Measurements from ENCODE around the gene BRPF1. TPM values are rescaled to one million over a fixed set of nuclear protein-coding genes. Genes with fewer than 3 reads are reported as not detected.

BRPF1 gene
- total and polyA plus RNA-seq, 2 experiments from 2014 or later: 8.0 to 24.7 TPM

DNA sequence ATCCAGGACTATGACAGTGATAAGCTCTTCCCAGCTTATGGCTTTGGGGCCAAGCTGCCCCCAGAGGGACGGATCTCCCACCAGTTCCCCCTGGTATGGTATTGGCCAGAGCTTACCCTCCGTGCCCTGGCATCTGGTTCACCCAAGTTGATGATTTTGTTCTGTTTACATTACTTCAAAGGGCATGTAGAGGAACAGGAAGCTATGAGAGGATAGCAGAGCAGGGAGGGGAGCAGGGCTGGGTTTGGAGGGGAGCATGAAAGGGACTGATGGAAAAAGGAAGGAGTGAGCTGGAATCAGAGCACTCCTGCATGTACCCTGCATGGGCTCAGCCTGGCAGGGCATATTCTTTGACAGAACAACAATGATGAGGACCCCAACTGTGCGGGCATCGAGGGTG, 13.4 kb upstream of the BRPF1 start:
- DNase-seq (ENCODE audit: low spot score): no peak

More for the DNA sequence above, 13.4 kb upstream of the BRPF1 start:
- Histone ChIP-seq H3K27ac (ENCODE audit: low read depth) (no peak overlapping the region), H4K20me1 (replicated peaks; ENCODE audit: insufficient read depth) (no peaks in the 10 kb centered on the region), H3K4me2 (no peak overlapping the region), H3F3A (replicated peaks; ENCODE audit: low read depth) (no peaks in the 10 kb centered on the region), H3K79me2 (replicated peaks; ENCODE audit: insufficient read depth) (no peaks in the 10 kb centered on the region), H3K4me1 (ENCODE audit: insufficient read depth) (no peaks in the 10 kb centered on the region), H2AFZ (no peak overlapping the region), H3K27me3 (ENCODE audit: insufficient read depth) (no peaks in the 10 kb centered on the region), H3K36me3 (ENCODE audit: insufficient read depth) (no peaks in the 10 kb centered on the region), H3K9me2 (ENCODE audit: insufficient read depth) (no peaks in the 10 kb centered on the region), H3K4me3 (no peak overlapping the region)
- peaks cover 5% of the 10 kb centered on the region; the same call in 2 of the 3 replicates for H3K4me1 Mint-ChIP-seq
- H3K4me3 Mint-ChIP-seq: no peak overlapping the region
- peaks cover 3% of the 10 kb centered on the region for H3K27me3 Mint-ChIP-seq (ENCODE audit: insufficient read depth, low read depth, poor library complexity)
- ATAC-seq: no peak
- no peaks in the 10 kb centered on the region for H3K36me3 Mint-ChIP-seq (ENCODE audit: low read depth)
- TF ChIP-seq JUNB (IDR thresholded peaks at IDR 0.05; ENCODE audit: unreplicated experiment) (no peak), ZNF114 (CRISPR knock-in tag; IDR thresholded peaks at IDR 0.05) (no peak), POLR2AphosphoS5 (IDR thresholded peaks at IDR 0.05; ENCODE audit: low read depth) (no peak), EZH2 (IDR thresholded peaks at IDR 0.05; ENCODE audit: low read depth, unreplicated experiment) (no peak), REST (IDR thresholded peaks at IDR 0.05; ENCODE audit: unreplicated experiment) (no peak), ZNF331 (CRISPR knock-in tag; IDR thresholded peaks at IDR 0.05; ENCODE audit: low read depth) (no peak), ETS1 (IDR thresholded peaks at IDR 0.05) (no peak), NANOG (IDR thresholded peaks at IDR 0.05; ENCODE audit: borderline replicate concordance) (no peak), EZH2phosphoT487 (IDR thresholded peaks at IDR 0.05; ENCODE audit: unreplicated experiment) (no peak), STAT1 (IDR thresholded peaks at IDR 0.05; ENCODE audit: unreplicated experiment) (no peak), CREB1 (CRISPR knock-in tag; IDR thresholded peaks at IDR 0.05; ENCODE audit: low read depth) (no peak)
- TF ChIP-seq, protein P1, sequence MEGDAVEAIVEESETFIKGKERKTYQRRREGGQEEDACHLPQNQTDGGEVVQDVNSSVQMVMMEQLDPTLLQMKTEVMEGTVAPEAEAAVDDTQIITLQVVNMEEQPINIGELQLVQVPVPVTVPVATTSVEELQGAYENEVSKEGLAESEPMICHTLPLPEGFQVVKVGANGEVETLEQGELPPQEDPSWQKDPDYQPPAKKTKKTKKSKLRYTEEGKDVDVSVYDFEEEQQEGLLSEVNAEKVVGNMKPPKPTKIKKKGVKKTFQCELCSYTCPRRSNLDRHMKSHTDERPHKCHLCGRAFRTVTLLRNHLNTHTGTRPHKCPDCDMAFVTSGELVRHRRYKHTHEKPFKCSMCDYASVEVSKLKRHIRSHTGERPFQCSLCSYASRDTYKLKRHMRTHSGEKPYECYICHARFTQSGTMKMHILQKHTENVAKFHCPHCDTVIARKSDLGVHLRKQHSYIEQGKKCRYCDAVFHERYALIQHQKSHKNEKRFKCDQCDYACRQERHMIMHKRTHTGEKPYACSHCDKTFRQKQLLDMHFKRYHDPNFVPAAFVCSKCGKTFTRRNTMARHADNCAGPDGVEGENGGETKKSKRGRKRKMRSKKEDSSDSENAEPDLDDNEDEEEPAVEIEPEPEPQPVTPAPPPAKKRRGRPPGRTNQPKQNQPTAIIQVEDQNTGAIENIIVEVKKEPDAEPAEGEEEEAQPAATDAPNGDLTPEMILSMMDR (conservative IDR thresholded peaks at IDR 0.05; ENCODE audit: low read depth in 2 of 2): no peak
- TF ChIP-seq, protein P2, sequence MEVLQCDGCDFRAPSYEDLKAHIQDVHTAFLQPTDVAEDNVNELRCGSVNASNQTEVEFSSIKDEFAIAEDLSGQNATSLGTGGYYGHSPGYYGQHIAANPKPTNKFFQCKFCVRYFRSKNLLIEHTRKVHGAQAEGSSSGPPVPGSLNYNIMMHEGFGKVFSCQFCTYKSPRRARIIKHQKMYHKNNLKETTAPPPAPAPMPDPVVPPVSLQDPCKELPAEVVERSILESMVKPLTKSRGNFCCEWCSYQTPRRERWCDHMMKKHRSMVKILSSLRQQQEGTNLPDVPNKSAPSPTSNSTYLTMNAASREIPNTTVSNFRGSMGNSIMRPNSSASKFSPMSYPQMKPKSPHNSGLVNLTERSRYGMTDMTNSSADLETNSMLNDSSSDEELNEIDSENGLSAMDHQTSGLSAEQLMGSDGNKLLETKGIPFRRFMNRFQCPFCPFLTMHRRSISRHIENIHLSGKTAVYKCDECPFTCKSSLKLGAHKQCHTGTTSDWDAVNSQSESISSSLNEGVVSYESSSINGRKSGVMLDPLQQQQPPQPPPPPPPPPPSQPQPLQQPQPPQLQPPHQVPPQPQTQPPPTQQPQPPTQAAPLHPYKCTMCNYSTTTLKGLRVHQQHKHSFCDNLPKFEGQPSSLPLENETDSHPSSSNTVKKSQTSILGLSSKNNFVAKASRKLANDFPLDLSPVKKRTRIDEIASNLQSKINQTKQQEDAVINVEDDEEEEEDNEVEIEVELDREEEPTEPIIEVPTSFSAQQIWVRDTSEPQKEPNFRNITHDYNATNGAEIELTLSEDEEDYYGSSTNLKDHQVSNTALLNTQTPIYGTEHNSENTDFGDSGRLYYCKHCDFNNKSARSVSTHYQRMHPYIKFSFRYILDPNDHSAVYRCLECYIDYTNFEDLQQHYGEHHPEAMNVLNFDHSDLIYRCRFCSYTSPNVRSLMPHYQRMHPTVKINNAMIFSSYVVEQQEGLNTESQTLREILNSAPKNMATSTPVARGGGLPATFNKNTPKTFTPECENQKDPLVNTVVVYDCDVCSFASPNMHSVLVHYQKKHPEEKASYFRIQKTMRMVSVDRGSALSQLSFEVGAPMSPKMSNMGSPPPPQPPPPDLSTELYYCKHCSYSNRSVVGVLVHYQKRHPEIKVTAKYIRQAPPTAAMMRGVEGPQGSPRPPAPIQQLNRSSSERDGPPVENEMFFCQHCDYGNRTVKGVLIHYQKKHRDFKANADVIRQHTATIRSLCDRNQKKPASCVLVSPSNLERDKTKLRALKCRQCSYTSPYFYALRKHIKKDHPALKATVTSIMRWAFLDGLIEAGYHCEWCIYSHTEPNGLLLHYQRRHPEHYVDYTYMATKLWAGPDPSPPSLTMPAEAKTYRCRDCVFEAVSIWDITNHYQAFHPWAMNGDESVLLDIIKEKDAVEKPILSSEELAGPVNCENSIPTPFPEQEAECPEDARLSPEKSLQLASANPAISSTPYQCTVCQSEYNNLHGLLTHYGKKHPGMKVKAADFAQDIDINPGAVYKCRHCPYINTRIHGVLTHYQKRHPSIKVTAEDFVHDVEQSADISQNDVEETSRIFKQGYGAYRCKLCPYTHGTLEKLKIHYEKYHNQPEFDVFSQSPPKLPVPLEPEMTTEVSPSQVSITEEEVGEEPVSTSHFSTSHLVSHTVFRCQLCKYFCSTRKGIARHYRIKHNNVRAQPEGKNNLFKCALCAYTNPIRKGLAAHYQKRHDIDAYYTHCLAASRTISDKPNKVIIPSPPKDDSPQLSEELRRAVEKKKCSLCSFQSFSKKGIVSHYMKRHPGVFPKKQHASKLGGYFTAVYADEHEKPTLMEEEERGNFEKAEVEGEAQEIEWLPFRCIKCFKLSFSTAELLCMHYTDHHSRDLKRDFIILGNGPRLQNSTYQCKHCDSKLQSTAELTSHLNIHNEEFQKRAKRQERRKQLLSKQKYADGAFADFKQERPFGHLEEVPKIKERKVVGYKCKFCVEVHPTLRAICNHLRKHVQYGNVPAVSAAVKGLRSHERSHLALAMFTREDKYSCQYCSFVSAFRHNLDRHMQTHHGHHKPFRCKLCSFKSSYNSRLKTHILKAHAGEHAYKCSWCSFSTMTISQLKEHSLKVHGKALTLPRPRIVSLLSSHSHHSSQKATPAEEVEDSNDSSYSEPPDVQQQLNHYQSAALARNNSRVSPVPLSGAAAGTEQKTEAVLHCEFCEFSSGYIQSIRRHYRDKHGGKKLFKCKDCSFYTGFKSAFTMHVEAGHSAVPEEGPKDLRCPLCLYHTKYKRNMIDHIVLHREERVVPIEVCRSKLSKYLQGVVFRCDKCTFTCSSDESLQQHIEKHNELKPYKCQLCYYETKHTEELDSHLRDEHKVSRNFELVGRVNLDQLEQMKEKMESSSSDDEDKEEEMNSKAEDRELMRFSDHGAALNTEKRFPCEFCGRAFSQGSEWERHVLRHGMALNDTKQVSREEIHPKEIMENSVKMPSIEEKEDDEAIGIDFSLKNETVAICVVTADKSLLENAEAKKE (CRISPR knock-in tag; IDR thresholded peaks at IDR 0.05): no peak
- no peaks in the 10 kb centered on the region for H3K9me3 Mint-ChIP-seq
- no peak overlapping the region for H3K27ac Mint-ChIP-seq
